HG03558 (cell line): ENCODE results near the gene FOXE1.

Experiments
- ATAC-seq: cut with Tn5 transposase; IDR thresholded peaks from one replicate; pipeline ENCODE4 v1.9.1; 2021; ENCODE audit warnings: moderate number of reproducible peaks; ENCODE audit not compliant: unreplicated experiment; ENCODE audit errors: extremely low read depth

FOXE1 gene

GRCh38 chr9:97905228-97905627 lies 52.2 kb downstream of the FOXE1 start:
- no peak for ATAC-seq
